ENCODE data around the gene RAB3IL1. TPM values are rescaled to one million over a fixed set of nuclear protein-coding genes. Genes with fewer than 3 reads are reported as not detected.
A peak's percentile ranks its signal among the peaks of the same experiment; 100 is the strongest.
"Not testable (repeated sequence)": the region's sequence is repeated elsewhere in the genome, so short reads cannot be mapped to it uniquely, and the experiment has no call there.

Gene RAB3IL1
- total RNA-seq, 3 donors from 2014 or later = 2.6 to 15.0 (median 11.8) TPM

GRCh38 chr11:61883327-61883726 lies 34.0 kb downstream of the RAB3IL1 start:
- DNase-seq = no peak
- intact Hi-C loops (cut with DNase I, micrococcal nuclease) = no loop called here
- H3K9me3 ChIP-seq = no peaks in the 10 kb centered on the region
- H3K36me3 ChIP-seq (ENCODE audit: low read depth) = no peaks in the 10 kb centered on the region
- no peak overlapping the region for H3K4me3 ChIP-seq
- H3K4me1 ChIP-seq (ENCODE audit: low read depth) = no peaks in the 10 kb centered on the region
- no peak for TF ChIP-seq CTCF (IDR thresholded peaks at IDR 0.05)
- ATAC-seq = no peak

DNA sequence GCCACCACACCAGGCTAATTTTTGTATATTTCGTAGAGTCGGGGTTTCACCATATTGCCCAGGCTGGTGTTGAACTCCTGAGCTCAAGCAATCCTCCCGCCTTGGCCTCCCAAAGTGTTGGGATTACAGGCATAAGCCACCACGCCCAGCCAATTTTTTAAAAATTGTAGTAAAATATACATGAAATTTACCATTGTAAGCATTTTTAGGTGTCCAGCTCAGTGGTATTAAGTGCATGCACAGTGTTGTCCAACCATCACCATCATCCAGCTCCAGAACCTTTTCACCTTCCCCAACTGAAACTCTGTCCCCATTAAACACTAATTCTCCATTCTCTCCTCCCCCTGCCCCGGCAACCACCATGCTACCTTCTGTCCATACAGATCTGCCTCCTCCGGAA lies 34.5 kb downstream of the RAB3IL1 start:
- no peaks in the 10 kb centered on the region for H3K36me3 ChIP-seq (ENCODE audit: low read depth)
- H3K4me1 ChIP-seq (ENCODE audit: low read depth) = no peaks in the 10 kb centered on the region
- ATAC-seq = no peak
- intact Hi-C loops (cut with DNase I, micrococcal nuclease) = no loop called here
- no peak overlapping the region for H3K4me3 ChIP-seq
- no peak for TF ChIP-seq CTCF (IDR thresholded peaks at IDR 0.05)
- DNase-seq = no peak
- no peaks in the 10 kb centered on the region for H3K9me3 ChIP-seq

- DNase-seq; ATAC-seq; H3K4me3 ChIP-seq; H3K9me3 ChIP-seq; H3K36me3 ChIP-seq (ENCODE audit: low read depth); intact Hi-C loops (cut with DNase I, micrococcal nuclease); H3K4me1 ChIP-seq (ENCODE audit: low read depth): not testable (repeated sequence)
These were observed 35.1 kb downstream of the RAB3IL1 start for GRCh38 chr11:61882267-61882666.

DNA sequence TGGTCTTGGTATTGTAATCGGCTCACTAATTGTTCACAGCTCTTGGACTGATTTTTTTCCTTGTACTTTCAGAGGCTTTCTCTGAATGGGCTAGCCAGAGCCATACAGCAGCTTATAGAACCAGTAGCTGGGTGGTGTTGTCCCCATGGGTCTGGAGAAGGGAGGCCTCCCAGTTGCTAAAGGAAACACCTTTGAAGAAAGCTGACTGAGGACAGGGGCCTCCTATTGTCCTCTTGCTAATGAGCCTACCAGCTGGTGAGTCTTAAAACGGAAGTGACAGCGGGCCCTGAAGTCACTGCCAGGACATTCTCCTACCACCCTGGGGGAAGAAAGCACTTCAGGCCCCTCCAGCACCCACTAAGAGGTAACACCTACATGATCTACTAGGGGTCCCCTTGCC lies 36.0 kb downstream of the RAB3IL1 start:
- intact Hi-C loops (cut with DNase I, micrococcal nuclease) = no loop called here
- no peaks in the 10 kb centered on the region for H3K9me3 ChIP-seq
- TF ChIP-seq CTCF (IDR thresholded peaks at IDR 0.05) = no peak
- no peak for ATAC-seq
- no peaks in the 10 kb centered on the region for H3K36me3 ChIP-seq (ENCODE audit: low read depth)
- H3K4me3 ChIP-seq = no peak overlapping the region
- no peaks in the 10 kb centered on the region for H3K4me1 ChIP-seq (ENCODE audit: low read depth)
- no peak for DNase-seq

DNA sequence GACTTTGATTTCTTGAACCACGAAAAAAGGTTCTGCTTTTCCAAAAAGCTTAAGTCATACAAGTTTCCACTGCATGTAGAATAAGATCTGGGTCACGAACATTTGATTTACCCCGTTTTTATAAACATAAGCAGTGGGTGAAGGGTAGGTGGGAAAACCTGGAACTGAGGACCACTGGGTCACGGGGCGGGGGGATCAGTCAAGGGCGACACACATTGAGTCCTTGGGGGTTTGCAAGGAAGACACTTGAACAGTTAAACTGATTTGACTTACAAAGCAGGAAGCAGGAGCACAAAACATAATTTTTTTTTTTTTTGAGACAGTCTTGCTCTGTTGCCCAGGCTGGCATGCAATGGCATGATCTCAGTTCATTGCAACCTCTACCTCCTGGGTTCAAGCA lies 36.9 kb downstream of the RAB3IL1 start:
- Histone ChIP-seq H3K36me3 (ENCODE audit: low read depth) (no peaks in the 10 kb centered on the region), H3K4me1 (ENCODE audit: low read depth) (no peaks in the 10 kb centered on the region), H3K9me3 (no peaks in the 10 kb centered on the region), H3K4me3 (no peak overlapping the region)
- intact Hi-C loops (cut with DNase I, micrococcal nuclease) = no loop called here
- DNase-seq (no peak), ATAC-seq (peak; percentile 27)
- TF ChIP-seq CTCF (IDR thresholded peaks at IDR 0.05) = no peak

DNA sequence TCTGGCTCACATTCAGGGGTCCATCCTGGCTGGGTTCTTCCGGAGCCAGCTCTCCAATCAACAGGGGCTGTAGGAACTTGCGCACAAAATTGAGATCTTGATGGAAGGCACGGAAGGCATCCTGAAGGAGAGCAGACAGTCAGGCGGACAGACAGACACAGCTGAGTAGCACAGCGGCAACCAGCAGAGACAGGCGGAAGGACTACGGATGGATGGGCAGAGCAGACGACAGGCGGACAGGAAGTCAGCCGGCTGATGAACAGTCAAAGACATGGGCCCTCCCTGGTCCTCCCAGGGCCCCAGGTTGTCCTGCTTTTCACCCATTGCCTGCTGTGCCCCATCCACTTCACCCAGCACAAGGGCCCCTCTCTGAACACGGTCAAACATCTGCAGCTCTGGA lies 37.3 kb downstream of the RAB3IL1 start:
- no peak for TF ChIP-seq CTCF (IDR thresholded peaks at IDR 0.05)
- ATAC-seq = peak; percentile 28
- H3K36me3 ChIP-seq (ENCODE audit: low read depth) = no peaks in the 10 kb centered on the region
- no peaks in the 10 kb centered on the region for H3K9me3 ChIP-seq
- DNase-seq = no peak
- intact Hi-C loops (cut with DNase I, micrococcal nuclease) = no loop called here
- H3K4me1 ChIP-seq (ENCODE audit: low read depth) = no peaks in the 10 kb centered on the region
- H3K4me3 ChIP-seq = no peak overlapping the region
